Stomach (tissue), 9 donors: ENCODE results near the gene MYOG. TPM values are rescaled to one million over a fixed set of nuclear protein-coding genes. Genes with fewer than 3 reads are reported as not detected.

Experiments
- DNase-seq, 2 donors: peaks; one replicate each; pipeline versions ENCODE4 v3.0.0 to v3.0.0-alpha.2; 2013 to 2019
- H3K27ac ChIP-seq, 5 donors: fragments of 200-600 bp in 4 of 5; sonication (generic) in 4 of 5; one replicate each; pipeline ENCODE4 v1.5.1; 2013 to 2019; ENCODE audit warnings: mild to moderate bottlenecking in 1 of 5, moderate library complexity in 1 of 5
- H3K27me3 ChIP-seq, 3 donors: fragments of 200-600 bp; sonication (generic); one replicate each; pipeline ENCODE4 v1.5.1; 2017 to 2019; ENCODE audit warnings: mixed run types in 1 of 3
- H3K36me3 ChIP-seq, 4 donors: fragments of 200-600 bp; sonication (generic); 1 replicate in 3 of 4; 2 replicates in 1 of 4; pipeline ENCODE4 v1.5.1; 2016 to 2019
- H3K4me1 ChIP-seq, 4 donors: fragments of 200-600 bp; sonication (generic); one replicate each; pipeline ENCODE4 v1.5.1; 2016 to 2019
- H3K4me3 ChIP-seq, 4 donors: fragments of 200-600 bp; sonication (generic) in 3 of 4; one replicate each; pipeline ENCODE4 v1.5.1; 2016 to 2019; ENCODE audit warnings: mild to moderate bottlenecking in 1 of 4
- H3K9me3 ChIP-seq, 4 donors: fragments of 200-600 bp; sonication (generic); one replicate each; pipeline ENCODE4 v1.5.1; 2016 to 2019
- EP300 ChIP-seq: sonication (generic); formaldehyde crosslinking; IDR thresholded peaks from one replicate; pipeline ENCODE4 v1.6.1; 2017; ENCODE audit warnings: antibody characterized with exemption
- POLR2A ChIP-seq, 4 donors: fragments of 450-650 bp; IDR thresholded peaks; one replicate each; pipeline ENCODE4 v1.6.1; 2016; ENCODE audit warnings: antibody characterized with exemption in 4 of 4, control low read depth in 2 of 4, mild to moderate bottlenecking in 1 of 4, moderate library complexity in 1 of 4
- POLR2AphosphoS5 ChIP-seq, 3 donors: sonication (generic); formaldehyde crosslinking; IDR thresholded peaks; one replicate each; pipeline ENCODE4 v1.6.1; 2016; ENCODE audit warnings: antibody characterized with exemption in 3 of 3
- WGBS, 5 donors: extraction: QIAGEN DNeasy Blood & Tissue Kit in 3 of 5; methylation state at CpG; one replicate each; pipeline versions ENCODE4 v1.1.5 to v1.1.7; 2013 to 2018; 5-methylcytosine and 5-hydroxymethylcytosine counted together
- intact Hi-C: fragments of 100-400 bp; cut with DNase I; formaldehyde crosslinking; loops from one replicate; pipeline ENCODE4 v1.15.1; 2023; ENCODE audit warnings: low total_unique reads
- polyA plus RNA-seq, 3 donors: library from polyadenylated mRNA; stranded (reverse); fragments of 200-250 nt; gene quantifications; one replicate each; pipeline ENCODE4 v1.2.3, GENCODE V29; 2013
- total RNA-seq, 5 donors: library from RNA; depleted of rRNA; stranded (reverse); fragments of >200 nt; gene quantifications; one replicate each; pipeline versions ENCODE4 v1.1.0 to v1.2.3, GENCODE V29; 2014 to 2016
- TF ChIP-seq, protein P1 (sequence below), 7 experiments: fragments of 450-650 bp in 4 of 7; fragments of 200-600 bp in 3 of 7; sonication (generic) in 3 of 7; IDR thresholded peaks; one replicate each; pipeline ENCODE4 v1.5.1; 2016 to 2019; ENCODE audit warnings: antibody characterized with exemption in 7 of 7, control low read depth in 2 of 7, mild to moderate bottlenecking in 1 of 7
- donor health status: healthy with polysubstance abuse.
- donor health status: Bipolar disorder and iron deficiency.
- donor health status: healthy.

The MYOG gene
- total and polyA plus RNA-seq, 8 donors: not detected

DNA sequence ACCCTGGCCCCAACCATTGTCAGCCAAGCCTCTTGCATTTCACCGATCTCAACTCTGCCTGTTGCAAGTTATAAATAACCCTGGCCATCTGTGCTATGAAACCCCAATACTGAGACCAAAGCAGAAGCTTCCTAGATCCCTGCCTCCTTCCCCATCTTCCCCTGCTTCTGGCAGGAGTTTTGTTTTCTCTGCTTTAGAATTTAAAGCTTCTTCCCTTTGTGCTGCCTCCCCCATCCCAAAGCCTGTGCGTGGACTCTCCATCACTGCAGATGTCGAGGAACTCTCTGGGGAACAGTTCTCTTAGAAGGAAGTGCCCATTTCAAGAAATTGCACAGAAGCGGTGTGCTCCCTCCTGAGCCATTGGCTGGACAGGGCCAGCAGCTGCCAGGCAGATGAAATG is 17.4 kb upstream of the MYOG start:
- H3K9me3 ChIP-seq: peaks cover 0 to 6% (median 2%) of the 10 kb centered on the region in 4 donors
- 59 to 75% (median 67%) methylated on average over 4 of the region's 4 CpGs for WGBS, 5 donors
- no peak overlapping the region for H3K4me3 ChIP-seq
- TF ChIP-seq, protein P1, sequence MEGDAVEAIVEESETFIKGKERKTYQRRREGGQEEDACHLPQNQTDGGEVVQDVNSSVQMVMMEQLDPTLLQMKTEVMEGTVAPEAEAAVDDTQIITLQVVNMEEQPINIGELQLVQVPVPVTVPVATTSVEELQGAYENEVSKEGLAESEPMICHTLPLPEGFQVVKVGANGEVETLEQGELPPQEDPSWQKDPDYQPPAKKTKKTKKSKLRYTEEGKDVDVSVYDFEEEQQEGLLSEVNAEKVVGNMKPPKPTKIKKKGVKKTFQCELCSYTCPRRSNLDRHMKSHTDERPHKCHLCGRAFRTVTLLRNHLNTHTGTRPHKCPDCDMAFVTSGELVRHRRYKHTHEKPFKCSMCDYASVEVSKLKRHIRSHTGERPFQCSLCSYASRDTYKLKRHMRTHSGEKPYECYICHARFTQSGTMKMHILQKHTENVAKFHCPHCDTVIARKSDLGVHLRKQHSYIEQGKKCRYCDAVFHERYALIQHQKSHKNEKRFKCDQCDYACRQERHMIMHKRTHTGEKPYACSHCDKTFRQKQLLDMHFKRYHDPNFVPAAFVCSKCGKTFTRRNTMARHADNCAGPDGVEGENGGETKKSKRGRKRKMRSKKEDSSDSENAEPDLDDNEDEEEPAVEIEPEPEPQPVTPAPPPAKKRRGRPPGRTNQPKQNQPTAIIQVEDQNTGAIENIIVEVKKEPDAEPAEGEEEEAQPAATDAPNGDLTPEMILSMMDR (IDR thresholded peaks at IDR 0.05): no peak
- TF ChIP-seq POLR2A (IDR thresholded peaks at IDR 0.05) (no peak), EP300 (no peak), POLR2AphosphoS5 (IDR thresholded peaks at IDR 0.05) (no peak)
- no peak overlapping the region for H3K27ac ChIP-seq
- peaks cover 0 to 14% (median 0%) of the 10 kb centered on the region in 3 donors for H3K27me3 ChIP-seq
- peak in 1 of 2 donors; percentile 4 for DNase-seq
- no peaks in the 10 kb centered on the region for H3K36me3 ChIP-seq
- intact Hi-C loops: no loop called here
- no peaks in the 10 kb centered on the region for H3K4me1 ChIP-seq

DNA sequence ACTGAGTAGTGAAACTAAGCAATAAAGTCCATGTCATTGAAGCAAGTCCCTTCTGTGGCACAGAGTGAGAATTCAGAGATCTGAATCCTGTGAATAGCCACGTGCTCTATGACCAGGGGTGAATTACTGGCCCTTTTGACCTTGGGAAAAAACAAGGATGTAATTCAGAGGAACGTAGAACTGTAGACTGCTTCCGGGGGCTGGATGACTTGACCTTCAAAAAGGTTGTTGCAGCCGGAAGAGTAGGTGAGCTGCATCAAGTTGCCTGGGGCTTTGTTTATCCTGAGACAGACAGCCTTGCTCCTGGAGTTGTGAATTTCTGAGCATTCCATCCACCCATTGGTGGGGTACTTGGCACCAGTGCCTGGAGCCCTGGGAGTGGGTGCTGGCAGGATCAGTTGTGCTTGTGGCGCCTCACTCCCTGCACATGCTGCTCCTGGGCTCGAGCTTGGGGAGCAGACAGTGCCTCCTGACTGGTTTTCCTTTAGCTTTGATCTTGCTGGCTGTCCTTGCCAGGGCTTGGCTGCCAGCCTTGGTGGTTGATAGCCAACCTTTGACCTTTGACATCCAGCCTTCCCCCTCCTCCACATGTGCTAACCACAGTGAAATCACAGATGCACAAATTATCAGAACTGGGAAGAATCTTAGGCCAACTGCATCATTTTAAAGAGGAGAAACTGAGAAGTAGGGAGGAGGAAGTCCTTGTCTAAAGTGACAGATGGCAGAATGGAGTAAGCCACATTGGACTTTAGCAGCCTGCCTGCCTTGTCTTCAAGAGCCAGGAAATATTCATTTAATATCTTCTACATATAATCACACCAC is 16.2 kb upstream of the MYOG start:
- H3K4me3 ChIP-seq: no peak overlapping the region
- H3K27me3 ChIP-seq: peaks cover 0 to 10% (median 0%) of the 10 kb centered on the region in 3 donors
- H3K27ac ChIP-seq: no peak overlapping the region
- intact Hi-C loops: no loop called here
- peaks cover 0 to 6% (median 3%) of the 10 kb centered on the region in 4 donors for H3K9me3 ChIP-seq
- H3K36me3 ChIP-seq: no peaks in the 10 kb centered on the region
- peak in 1 of 2 donors; percentile 4 for DNase-seq
- WGBS, 5 donors: 59 to 70% (median 62%) methylated on average over 4 to 6 of the region's 6 CpGs
- TF ChIP-seq, protein P1 (IDR thresholded peaks at IDR 0.05): no peak
- no peak for TF ChIP-seq EP300
- no peak for TF ChIP-seq POLR2A (IDR thresholded peaks at IDR 0.05)
- TF ChIP-seq POLR2AphosphoS5 (IDR thresholded peaks at IDR 0.05): no peak
- no peaks in the 10 kb centered on the region for H3K4me1 ChIP-seq

DNA sequence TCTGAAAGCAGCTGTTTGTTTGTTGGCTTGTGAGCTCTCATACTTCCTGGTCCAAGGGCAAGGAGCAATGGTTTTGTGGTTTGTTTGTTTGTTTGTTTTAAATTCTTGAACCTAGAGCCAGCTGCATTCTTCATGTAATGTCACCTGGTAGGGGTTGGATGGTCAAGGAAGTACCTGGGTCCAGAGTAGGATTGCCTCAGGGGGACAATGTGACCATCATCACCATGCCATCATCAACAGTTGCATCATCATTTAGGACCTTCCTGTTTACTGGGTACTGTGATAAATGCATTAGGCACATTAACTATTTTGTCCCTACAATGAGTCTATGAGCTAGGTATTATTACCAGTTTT is 14.7 kb upstream of the MYOG start:
- intact Hi-C loops: no loop called here
- Histone ChIP-seq H3K9me3 (peaks cover 0 to 14% (median 10%) of the 10 kb centered on the region in 4 donors), H3K4me1 (no peaks in the 10 kb centered on the region), H3K36me3 (no peaks in the 10 kb centered on the region), H3K27me3 (peaks cover 0 to 8% (median 0%) of the 10 kb centered on the region in 3 donors), H3K4me3 (no peak overlapping the region), H3K27ac (no peak overlapping the region)
- no peak for DNase-seq
- no peak for TF ChIP-seq POLR2AphosphoS5 (IDR thresholded peaks at IDR 0.05)
- no peak for TF ChIP-seq EP300
- TF ChIP-seq, protein P1 (IDR thresholded peaks at IDR 0.05): no peak

DNA sequence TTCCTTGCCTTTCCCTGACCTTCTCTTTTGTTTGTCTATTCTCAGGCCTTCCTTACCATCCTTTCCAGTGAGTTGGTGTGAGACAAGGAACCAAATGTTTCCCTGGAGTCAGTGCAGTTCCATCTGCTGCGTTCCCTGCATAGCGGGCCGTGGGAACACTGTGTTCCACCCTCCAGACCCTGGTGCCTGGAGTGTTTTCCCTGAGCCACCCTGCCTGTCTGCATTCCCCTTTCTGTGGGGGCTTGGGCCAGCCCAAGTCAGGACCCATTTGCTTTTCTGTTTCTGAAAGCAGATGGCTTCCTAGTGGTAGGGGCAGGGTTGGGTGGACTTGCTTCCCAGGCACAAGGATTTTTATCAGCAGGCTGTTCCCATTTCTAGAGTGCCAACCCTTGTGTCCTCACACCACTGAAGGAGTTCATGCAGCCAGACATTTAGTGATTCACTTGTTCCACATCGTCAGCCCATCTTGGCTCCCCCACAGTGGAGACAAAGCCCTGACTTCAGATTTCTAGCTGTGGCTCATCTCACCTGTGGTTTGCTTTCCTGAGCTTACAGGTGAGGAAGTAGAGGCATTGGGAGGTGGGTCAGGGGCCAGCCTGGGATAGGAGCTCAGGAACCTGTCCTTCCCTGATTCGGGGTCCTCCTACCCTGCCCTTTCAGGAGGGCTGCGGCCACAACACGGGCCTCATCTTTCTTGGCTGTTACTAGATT is 14.1 kb upstream of the MYOG start:
- Histone ChIP-seq H3K4me3 (no peak overlapping the region), H3K9me3 (peaks cover 4 to 19% (median 14%) of the 10 kb centered on the region in 4 donors), H3K4me1 (no peaks in the 10 kb centered on the region), H3K36me3 (no peaks in the 10 kb centered on the region), H3K27me3 (peaks cover 0 to 8% (median 0%) of the 10 kb centered on the region in 3 donors), H3K27ac (no peak overlapping the region)
- no peak for TF ChIP-seq EP300
- intact Hi-C loops: no loop called here
- peak in 1 of 2 donors; percentile 17 for DNase-seq
- WGBS, 5 donors: 79 to 90% (median 87%) methylated on average over 7 of the region's 7 CpGs
